Calu3 (cell line): ENCODE results near the gene HCK. TPM values are rescaled to one million over a fixed set of nuclear protein-coding genes. Genes with fewer than 3 reads are reported as not detected.

ENCODE experiments used
- BruUV-seq: library from RNA; stranded (reverse); fragments of 400-500 nt; replicated peaks from 2 replicates; lab custom pipeline; 2021; lab: Mats Ljungman, UMichigan
- CTCF ChIA-PET: fragments of 300-600 bp; sonication (Branson Sonifier 250); formaldehyde crosslinking; loops from one replicate; lab custom pipeline; 2022; ENCODE audit warnings: antibody characterized with exemption; lab: Charles Lee
- DNase-seq: peaks from one replicate; pipeline ENCODE4 v3.0.0; 2022
- H3K27ac Mint-ChIP-seq: one replicate; pipeline ENCODE4 v1.8.0; 2022; ENCODE audit warnings: mixed read lengths; ENCODE audit not compliant: unreplicated experiment
- H3K27me3 Mint-ChIP-seq: one replicate; pipeline ENCODE4 v1.8.0; 2022; ENCODE audit warnings: mixed read lengths; ENCODE audit not compliant: unreplicated experiment
- H3K36me3 Mint-ChIP-seq: one replicate; pipeline ENCODE4 v1.8.0; 2022; ENCODE audit warnings: mild to moderate bottlenecking, moderate library complexity, mixed read lengths; ENCODE audit not compliant: insufficient read depth, unreplicated experiment
- H3K4me1 Mint-ChIP-seq: one replicate; pipeline ENCODE4 v1.8.0; 2022; ENCODE audit warnings: mild to moderate bottlenecking, low read depth, mixed read lengths; ENCODE audit not compliant: unreplicated experiment
- H3K4me3 Mint-ChIP-seq: one replicate; pipeline ENCODE4 v1.8.0; 2022; ENCODE audit warnings: mild to moderate bottlenecking, low read depth, moderate library complexity, mixed read lengths; ENCODE audit not compliant: unreplicated experiment
- H3K9me3 Mint-ChIP-seq: one replicate; pipeline ENCODE4 v1.8.0; 2022; ENCODE audit warnings: low read depth, mixed read lengths; ENCODE audit not compliant: unreplicated experiment
- CTCF ChIP-seq: fragments of 200-600 bp; IDR thresholded peaks from one replicate; pipeline ENCODE4 v1.8.0; 2022; ENCODE audit warnings: antibody characterized with exemption; ENCODE audit not compliant: unreplicated experiment
- intact Hi-C: fragments of 100-400 bp; cut with micrococcal nuclease; formaldehyde crosslinking; loops from one replicate; pipeline ENCODE4 v1.10.0; 2022; ENCODE audit not compliant: unreplicated experiment
- total RNA-seq: library from RNA; stranded (reverse); gene quantifications from 2 replicates; pipeline ENCODE4 v1.2.3, GENCODE V29; 2022

HCK gene
- total RNA-seq, 1 experiment from 2014 or later = not detected

GRCh38 chr20:32149566-32150170, 97.6 kb downstream of the HCK start:
- Mint-ChIP-seq H3K9me3 (no peaks in the 10 kb centered on the region), H3K4me1 (peaks cover 14% of the 10 kb centered on the region), H3K4me3 (no peak overlapping the region), H3K27ac (no peak overlapping the region), H3K36me3 (peaks cover 69% of the 10 kb centered on the region), H3K27me3 (no peaks in the 10 kb centered on the region)
- CTCF ChIA-PET = no interaction called here
- BruUV-seq = no TSS peak
- intact Hi-C loops = no loop called here
- DNase-seq = no peak
- no peak for TF ChIP-seq CTCF

- Mint-ChIP-seq H3K9me3 (no peaks in the 10 kb centered on the region), H3K36me3 (peaks cover 71% of the 10 kb centered on the region), H3K4me1 (peaks cover 21% of the 10 kb centered on the region), H3K4me3 (no peak overlapping the region), H3K27ac (no peak overlapping the region), H3K27me3 (no peaks in the 10 kb centered on the region)
- intact Hi-C loops = no loop called here
- CTCF ChIA-PET = no interaction called here
- no TSS peak for BruUV-seq
- no peak for DNase-seq
- TF ChIP-seq CTCF = no peak
Measured at GRCh38 chr20:32150291-32150848, 98.3 kb downstream of the HCK start.

Other genes starting within 250 kb of the HCK start
- gene MYLK2, start 232.9 kb upstream of the HCK start, total RNA-seq = 1.3 and 1.5 TPM in 2 replicates
- gene FOXS1, start 206.6 kb upstream of the HCK start, total RNA-seq = not detected in 2 replicates
- gene DUSP15, start 181.7 kb upstream of the HCK start, total RNA-seq = 0.47 TPM in 1 of 2 replicates, not detected in the other
- not detected in 2 replicates for gene TTLL9, start 181.6 kb upstream of the HCK start, total RNA-seq
- gene PDRG1, start 100.2 kb upstream of the HCK start, total RNA-seq = 21.4 and 24.5 TPM in 2 replicates
- not detected in 2 replicates for gene XKR7, start 84.1 kb upstream of the HCK start, total RNA-seq
- not detected in 2 replicates for gene CCM2L, start 41.8 kb upstream of the HCK start, total RNA-seq
- gene TM9SF4, start 57.5 kb downstream of the HCK start, total RNA-seq = 95.3 and 104 TPM in 2 replicates
- gene PLAGL2, start 155.5 kb downstream of the HCK start, total RNA-seq = 30.5 and 32.7 TPM in 2 replicates
- gene POFUT1, start 155.6 kb downstream of the HCK start, total RNA-seq = 79.9 and 87.3 TPM in 2 replicates
- gene KIF3B, start 225.4 kb downstream of the HCK start, total RNA-seq = 51.2 and 56.6 TPM in 2 replicates